ENCODE data around the gene TBK1. TPM values are rescaled to one million over a fixed set of nuclear protein-coding genes. Genes with fewer than 3 reads are reported as not detected.

The TBK1 gene
- 10 to 100 TPM; 21.0 to 22.5 (median 21.6) TPM for polyA plus RNA-seq (ENCODE audit: insufficient read length in 3 of 3)

DNA sequence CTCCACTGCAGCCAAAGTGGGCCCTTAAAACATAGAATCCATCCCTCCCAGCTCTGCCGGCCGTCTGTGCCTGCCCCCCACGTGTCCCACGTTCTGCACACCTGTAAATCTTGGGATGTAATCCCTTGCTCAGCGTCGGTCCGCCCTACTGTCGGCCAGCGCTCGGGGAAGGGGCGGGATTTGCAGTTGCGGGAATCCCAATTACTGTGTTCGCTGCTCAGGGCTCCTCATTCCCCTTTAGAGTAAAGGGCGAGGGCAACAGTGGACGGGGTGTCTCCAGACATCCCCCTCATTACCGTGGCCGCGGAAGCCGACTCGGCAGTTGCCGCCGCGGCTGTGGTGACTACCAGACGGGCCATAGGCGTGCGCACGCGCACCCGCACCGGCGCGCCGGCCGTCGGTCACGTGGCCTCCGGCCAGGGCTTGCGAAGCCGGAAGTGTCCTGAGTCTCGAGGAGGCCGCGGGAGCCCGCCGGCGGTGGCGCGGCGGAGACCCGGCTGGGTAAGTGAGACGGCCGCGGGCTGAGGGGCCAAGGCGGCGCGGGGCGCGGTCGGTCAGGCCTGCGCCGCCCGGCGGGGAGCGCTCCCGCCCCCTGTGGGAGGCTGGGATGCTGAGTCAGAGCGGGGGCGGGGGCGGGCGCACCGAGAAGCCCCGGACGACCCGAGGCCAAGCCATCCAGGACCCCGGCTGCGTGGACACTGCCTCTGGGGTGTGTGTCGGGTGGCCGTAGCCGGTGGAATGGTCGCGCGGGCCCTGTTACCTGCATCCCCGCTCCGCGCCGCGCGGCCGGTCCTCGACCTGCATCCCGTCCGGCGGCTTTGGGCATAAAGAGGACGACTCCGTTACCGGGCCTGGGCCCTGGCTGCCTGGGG, at the start of gene TBK1:
TSS of gene TBK1 (plus strand) at position 434 of the 872 bp plus-strand sequence. CDS start 3,751 bp downstream, outside the sequence.
- DNase-seq (ENCODE audit: low read depth in 3 of 3, low spot score in 2 of 3): peak; percentile 56 to 73 (median 69)

DNA sequence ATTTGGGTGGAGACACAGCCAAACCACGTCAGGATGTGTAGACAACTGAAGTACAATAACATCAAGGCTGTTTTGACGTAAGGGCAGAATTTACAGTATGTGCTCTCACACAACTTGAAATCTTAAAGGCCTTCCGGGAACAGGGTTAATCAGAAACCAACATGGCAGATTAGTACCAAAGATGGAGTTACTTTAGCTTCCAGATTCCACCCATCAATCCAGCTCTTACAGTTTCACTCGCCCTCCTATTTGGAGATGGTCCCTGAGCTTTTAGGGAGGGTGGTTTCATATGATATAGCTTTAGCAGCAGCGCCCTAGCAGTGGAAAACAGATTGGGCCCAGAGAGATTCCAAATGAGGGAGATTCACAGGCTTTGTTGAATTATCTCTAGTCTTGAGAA, 49.7 kb upstream of the TBK1 start:
- no peak for DNase-seq (ENCODE audit: low read depth in 3 of 3, low spot score in 2 of 3)

DNA sequence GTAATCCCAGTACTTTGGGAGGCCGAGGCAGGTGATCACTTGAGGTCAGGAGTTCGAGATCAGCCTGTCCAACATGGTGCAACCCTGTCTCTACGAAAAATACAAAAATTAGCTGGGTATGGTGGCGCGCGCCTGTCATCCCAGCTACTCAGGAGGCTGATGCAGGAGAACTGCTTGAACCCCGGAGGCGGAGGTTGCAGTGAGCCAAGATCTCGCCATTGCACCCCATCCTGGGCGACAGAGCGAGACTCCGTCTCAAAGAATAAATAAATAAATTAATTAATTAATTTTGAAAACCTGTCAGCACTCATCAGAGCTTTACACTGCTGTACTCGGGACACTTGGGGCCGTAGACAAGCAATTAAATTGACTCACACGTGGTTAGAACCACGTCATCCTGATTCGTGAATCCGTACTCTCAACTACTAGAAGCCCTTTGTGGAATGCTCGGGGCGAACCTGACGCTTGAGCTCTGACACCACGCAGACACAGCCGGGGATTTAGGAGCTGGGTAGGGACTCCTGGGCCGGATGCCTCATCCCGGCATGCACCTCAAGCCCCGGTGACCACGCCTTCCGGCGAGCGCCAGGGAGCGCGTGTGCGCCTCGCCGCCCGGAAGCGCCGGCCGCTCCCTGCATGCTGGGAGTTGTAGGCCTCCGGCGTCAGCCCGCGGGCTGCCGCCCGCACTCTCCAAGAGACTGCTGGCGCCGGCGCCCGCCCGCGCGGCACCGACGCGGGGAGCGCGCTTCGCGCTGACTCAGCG, 48.0 kb upstream of the TBK1 start, which contains the start of gene XPOT:
TSS of gene XPOT (plus strand) at position 686 of the 763 bp plus-strand sequence. CDS start 5,644 bp downstream, outside the sequence.
- peak; percentile 91 to 95 (median 94) for DNase-seq (ENCODE audit: low read depth in 3 of 3, low spot score in 2 of 3)

DNA sequence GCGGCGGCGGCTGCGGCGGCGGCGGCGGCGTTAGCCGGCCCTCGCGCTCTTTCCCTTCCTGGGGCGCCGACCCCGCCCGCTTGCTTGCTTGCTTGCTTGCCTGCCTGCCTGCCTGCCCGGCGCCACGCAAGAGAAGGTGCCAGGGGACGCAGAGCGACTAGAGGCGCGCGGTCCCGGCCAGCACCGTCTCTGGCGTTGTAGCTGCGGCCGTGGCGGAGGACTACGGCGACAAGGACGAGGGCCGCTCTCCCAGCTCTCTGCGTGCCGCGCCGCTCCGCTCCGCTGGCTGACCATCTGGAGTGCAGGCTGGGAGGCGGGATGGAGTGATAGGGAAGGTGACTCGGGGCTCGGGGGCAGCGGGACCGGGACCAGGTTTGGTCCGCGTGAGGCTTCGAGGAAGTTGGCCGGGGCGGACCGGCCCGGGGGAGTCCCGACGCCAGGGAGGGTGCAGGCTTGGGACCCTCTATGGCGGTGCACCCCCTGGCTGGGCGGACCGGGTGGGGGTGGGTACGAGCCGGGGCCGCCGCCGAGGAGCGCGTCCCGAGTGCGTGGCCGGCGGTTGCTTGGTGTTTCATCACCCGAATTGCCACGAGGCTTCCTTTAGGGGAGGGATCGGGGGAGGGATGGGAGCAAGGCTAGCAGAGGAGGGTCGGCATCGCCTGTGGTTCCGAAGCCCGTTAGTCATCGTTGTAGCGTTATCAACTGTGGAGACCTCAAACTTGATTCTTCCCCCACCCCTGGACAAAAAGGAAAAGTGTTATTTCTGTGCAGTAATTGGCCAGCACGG, 47.3 kb upstream of the TBK1 start:
- peak in 2 of 3 donors; percentile 51 for DNase-seq (ENCODE audit: low read depth in 3 of 3, low spot score in 2 of 3)

DNA sequence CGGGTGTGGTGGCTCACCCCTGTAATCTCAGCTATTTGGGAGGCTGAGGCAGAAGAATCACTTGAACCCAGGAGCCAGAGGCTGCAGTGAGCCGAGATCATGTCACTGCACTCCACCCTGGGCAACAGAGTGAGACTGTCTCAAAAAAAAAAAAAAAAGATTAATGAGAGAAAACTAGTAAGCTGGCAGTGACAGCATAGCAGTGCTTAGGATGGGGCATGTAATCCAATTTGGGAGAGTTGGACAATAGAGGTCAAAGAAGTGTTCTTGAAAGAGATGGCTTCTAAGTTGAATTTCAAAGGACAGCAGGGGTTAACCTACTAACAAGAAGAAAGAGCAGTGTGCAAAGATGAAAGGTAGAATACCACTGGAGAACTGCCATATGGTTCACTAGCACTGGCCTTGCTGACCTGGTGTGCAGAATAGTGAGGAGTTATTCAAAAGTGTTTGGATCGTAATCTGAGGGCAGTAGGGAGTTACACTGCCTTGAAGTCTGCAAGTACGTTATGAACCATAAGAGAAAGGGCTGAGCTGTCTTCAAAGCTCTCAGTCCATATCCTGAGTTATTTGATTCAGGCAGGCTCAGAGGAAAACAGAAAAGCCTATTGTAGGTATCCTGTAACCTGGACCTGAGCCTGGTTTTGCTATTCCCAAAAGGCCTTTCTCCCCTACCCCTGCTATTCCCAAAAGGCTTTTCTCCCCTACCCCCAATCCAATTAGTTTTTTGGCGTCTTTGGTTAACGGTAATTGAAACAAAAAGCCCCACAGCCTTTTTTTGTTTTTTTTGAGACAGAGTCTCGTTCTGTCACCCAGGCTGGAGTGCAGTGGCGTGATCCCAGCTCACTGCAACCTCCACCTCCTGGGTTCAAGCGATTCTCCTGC, 44.3 kb upstream of the TBK1 start:
- no peak for DNase-seq (ENCODE audit: low read depth in 3 of 3, low spot score in 2 of 3)

DNA sequence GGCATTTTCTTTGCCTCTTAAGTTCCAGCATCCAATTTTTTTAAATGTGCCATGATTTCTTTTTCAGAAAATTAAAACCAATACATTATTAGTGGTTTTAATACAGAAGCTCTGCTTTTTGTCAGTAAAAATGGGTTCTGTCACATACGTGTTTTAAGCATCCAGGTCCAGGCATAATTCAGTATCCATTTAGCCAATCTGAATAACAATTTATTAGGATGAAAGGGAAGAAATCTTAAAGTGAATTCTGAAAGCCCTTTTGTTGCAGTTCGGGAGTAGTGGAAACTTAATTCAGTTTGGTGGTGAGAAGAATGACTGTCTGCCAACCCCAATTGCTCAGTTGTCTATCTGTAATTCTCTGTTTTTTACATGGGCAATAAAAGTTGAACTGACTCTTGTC, 40.5 kb upstream of the TBK1 start:
- no peak for DNase-seq (ENCODE audit: low read depth in 3 of 3, low spot score in 2 of 3)

DNA sequence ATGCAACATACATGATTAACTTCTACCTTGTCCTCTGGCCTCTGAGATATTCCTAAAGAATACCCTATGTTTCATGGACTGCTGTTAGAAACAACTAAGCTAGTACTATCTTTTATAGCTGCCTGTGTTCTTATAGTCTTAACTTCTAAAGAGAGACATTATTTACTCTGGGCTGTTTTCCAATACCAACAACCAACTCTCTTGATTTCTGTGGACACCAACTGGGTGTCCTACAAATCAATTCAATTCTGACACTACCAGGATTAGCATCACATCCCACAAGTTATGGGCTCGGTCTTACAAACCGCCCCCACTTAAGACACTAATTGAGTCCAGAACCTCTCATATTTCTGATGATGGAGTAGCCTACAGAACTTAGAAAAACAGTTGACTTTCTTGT, 39.5 kb upstream of the TBK1 start:
- DNase-seq (ENCODE audit: low read depth in 3 of 3, low spot score in 2 of 3): no peak

DNA sequence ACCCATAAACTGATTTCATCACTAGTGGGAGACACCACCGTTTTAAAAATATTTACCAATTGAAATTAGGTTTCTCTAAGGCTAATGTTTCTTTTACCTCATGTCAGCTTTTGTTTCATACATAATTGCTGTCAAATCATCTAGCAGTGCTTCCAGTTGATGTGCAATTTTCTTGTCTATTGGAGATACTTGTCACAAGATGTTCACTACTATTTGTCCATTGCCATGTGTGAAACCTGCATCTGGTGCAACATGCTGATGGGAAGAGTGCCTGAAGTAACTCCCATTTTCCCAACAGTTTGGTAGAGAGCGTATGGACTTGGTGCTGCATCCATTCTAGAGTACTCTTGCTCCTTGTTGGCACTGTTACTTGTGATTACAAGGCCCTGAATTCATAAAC, 38.0 kb upstream of the TBK1 start:
- DNase-seq (ENCODE audit: low read depth in 3 of 3, low spot score in 2 of 3): no peak

DNA sequence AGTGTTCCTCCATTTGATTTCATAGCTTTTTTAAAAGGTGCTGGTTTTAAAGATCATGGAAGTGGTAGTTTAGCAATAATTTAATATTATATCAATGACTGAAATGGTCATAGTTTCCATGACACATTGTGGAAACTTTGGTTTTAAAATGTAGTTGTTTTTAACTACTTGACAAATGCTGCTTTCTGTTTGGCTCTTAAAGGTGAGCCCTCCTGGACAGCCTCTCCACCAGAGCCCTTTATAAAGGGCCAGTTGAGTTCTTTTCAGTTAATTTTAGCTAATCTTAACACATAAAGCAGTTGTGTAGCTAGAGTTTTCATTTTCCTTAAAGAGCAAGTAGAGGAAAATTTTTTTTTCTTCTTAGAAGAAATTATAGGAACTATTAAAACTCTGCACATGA, 33.7 kb upstream of the TBK1 start:
- no peak for DNase-seq (ENCODE audit: low read depth in 3 of 3, low spot score in 2 of 3)

DNA sequence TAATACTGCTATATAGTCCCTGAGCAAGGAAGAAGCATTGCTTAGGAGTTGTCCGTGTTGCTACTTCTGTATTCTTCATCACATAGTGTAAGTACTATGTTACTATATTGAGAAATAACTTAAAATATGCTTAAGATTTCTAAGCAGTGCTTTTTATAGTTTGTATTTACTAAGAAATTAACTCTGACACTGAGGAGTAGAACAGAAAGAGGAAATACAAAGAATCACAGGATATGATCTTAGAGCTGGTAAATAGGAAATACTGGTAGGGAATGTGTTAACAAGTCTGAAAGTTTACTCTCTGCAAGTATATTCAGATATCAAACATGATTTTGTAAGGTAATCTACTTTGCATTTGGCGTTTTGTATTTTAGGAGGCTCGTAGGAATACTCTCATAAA, 32.2 kb upstream of the TBK1 start:
- DNase-seq (ENCODE audit: low read depth in 3 of 3, low spot score in 2 of 3): no peak

DNA sequence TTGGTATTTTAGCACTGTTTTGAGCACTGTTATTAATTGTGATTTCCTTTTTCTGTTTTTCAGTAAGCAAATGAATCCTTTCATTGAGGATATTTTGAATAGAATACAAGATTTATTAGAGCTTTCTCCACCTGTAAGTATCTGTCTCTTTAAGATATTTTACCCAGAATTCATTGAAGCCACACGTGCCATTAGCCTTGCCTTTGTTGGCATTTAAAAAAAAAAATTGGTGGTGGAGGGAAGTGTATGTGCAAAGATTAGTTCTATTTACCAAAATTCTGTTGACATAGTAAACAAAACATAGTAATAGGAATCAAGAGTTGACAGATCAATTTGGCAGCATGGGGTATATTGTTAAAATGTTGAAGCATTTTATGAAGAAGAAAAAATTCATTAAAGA, 23.9 kb upstream of the TBK1 start:
- no peak for DNase-seq (ENCODE audit: low read depth in 3 of 3, low spot score in 2 of 3)

DNA sequence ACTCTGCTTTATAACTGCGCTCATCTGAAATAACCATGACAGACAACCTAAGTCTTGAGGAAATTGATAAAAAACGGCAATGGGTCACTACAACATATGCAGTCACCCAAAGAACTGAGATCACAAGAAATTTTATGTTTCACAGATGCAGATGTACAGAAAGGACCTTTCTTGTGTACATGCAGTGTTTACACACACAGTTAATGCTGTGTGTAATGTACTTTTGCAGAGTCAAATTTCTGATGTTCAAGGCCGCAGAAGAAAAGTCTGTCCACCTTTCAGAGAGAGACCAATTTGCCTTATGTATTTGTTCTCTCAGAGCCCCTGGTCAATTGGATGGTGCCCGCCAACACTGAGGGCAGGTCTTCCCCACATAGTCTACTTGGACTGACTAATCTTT, 23.0 kb upstream of the TBK1 start:
- DNase-seq (ENCODE audit: low read depth in 3 of 3, low spot score in 2 of 3): no peak

DNA sequence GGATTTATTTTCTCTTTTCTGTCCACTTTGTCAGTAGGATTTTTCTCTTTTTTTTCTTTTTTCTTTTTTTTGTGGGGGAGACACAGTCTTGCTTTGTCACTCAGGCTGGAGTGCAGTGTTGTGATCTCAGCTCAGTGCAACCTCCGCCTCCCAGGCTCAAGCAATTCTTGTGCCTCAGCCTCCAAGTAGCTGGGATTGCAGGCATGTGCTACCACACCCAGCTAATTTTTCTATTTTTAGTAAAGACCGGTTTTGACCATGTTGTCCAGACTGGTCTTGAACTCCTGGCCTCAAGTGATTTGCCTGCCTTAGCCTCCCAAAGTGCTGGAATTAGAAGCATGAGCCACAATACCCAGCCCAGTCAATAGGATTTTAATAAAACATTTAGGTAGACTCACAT, 21.0 kb upstream of the TBK1 start:
- DNase-seq (ENCODE audit: low read depth in 3 of 3, low spot score in 2 of 3): no peak

DNA sequence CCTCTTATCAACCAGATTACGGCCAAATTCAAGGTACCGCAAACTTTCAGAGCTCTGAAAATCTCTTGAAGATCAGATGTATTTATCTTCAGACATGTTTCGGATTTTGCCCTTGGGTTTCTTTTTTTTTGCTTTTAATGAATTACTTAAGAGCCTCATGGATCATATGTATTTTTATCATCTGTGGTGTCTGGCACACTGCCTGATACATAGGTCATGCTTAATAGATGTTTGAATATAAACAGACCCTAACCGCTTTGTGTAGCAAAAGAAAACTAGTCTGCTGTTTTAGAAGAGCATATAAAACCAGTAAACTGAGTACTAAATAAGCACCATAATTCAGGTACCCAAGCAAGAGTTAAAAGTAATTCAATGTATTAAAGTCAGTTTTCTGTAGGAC, 20.1 kb upstream of the TBK1 start:
- no peak for DNase-seq (ENCODE audit: low read depth in 3 of 3, low spot score in 2 of 3)

DNA sequence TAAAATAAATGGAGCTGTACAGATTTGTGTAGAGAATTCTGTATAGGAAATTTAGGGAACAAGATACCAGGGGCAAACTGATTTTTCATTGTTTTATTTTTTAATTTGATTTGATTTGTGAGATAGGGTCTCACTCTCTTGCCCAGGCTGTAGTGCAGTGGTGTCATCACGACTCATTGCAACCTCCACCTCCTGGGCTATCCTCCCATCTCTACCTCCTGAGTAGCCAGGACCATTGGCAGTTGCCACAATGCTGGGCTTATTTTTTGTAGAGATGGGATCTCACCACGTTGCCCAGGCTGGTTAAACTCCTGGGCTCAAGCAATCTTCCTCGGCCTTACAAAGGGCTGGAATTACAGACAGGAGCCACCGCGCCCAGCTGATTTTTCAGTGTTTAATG, 18.0 kb upstream of the TBK1 start:
- DNase-seq (ENCODE audit: low read depth in 3 of 3, low spot score in 2 of 3): no peak

DNA sequence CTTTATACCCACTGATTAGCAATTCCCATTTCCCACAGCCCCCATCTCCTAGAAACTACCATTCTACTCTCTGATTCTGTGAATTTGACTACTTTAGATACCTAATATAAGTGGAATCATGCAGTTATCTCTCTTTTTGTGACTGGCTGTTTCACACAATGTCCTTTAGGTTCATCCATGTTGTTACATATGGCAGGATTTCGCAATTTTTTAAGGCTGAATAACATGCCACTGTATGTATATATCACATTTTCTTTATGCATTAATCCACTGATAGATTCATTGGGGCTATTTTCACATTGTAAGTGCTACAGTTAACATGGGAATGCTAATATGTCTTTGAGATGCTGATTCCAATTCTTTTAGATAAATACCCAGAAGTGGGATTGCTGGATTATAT, 11.8 kb upstream of the TBK1 start:
- DNase-seq (ENCODE audit: low read depth in 3 of 3, low spot score in 2 of 3): no peak

DNA sequence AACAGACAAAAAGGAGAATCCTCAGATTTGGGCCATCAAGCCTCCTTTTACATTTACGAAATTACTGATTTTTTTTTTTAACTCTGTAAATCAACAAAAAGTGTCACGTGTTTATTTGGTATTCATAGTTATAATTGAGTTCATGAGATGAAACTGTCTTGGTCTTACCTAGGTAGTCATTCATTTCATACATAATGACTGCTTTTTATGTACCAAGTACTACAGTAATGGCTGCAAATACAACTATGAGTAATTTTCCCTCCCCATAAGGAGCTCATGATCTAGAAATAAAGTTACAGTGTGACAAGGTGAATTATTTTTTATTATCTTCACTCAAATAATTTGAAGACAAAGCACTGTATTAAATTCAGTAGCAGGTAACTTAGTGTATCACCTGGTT, 6.4 kb upstream of the TBK1 start:
- DNase-seq (ENCODE audit: low read depth in 3 of 3, low spot score in 2 of 3): no peak

DNA sequence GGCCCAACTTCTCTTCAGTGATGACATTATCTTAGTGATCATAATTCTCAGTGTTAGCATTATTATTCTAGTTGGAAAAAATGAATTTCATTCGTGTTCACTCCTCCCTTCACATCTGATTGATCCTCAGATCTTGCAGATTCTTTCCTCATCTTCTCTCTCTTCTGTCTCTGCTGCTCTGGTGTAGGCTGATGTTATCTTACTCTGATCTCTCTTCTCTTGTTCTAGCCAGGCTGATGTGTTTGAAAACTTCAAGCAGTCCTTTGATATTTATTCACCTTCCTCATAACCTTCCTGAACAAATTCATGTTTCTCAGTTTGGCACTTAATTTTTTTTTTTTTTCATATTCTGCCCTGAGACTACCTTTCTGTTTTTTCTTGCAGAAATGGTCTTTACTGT, 5.6 kb upstream of the TBK1 start:
- DNase-seq (ENCODE audit: low read depth in 3 of 3, low spot score in 2 of 3): no peak

DNA sequence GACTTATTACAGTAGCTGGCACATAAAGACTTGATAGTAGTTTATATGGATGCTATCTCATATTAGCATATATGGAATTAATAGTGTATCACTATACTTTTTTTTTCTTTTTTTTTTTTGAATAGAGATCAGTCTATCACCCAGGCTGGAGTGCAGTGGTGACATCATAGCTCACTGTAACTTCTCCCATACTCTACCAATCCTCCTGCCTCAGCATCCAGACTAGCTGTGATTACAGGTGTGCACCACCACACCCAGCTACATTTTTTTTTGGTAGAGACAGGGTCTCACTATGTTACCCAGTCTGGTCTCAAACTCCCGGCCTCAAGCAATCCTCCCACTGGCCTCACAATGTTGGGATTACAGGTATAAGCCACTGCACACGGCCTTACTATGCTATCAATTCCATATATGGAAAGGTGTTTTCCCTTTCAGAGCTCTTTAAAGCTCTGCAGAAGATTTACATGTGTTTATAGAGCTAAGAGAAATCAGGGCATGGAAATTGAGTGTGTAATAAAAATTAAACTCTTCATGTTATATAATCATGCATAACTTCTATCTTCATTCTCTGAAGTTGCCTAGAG, 1.8 kb upstream of the TBK1 start:
- no peak for DNase-seq (ENCODE audit: low read depth in 3 of 3, low spot score in 2 of 3)
